ENCODE measurements around the gene ADGRG4. TPM values are rescaled to one million over a fixed set of nuclear protein-coding genes. Genes with fewer than 3 reads are reported as not detected.

Gene ADGRG4
- total and polyA plus RNA-seq, 2 of the 8 experiments (the other 6 are each of a cell fraction or from before 2014, with no cell fraction given) = not detected

DNA sequence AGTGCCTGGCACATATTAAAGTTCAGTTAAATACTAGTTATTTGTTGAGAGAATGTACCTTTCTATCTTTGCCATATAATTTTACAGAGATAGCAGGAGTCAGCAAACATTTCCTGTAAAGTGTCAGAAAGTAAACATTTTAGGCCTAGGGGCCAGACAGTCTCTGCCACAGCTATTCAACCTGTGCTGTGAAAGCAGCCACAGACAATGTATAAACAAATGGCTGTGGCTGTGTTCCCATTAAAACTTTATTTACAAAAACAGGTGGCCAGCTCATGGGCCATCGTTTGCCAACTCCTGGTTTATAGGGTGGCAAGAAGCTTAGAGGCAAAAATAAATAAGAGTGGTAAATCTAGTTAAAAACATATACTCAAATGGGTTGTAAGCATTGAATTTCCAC, 153.0 kb downstream of the ADGRG4 start:
- Histone ChIP-seq H2BK12ac (ENCODE audit: low read depth, low read length) (no peak overlapping the region), H3K4me1 (replicated peaks in 1 of 4; ENCODE audit: control insufficient read depth in 3 of 4, insufficient read depth in 4 of 4, low read length in 3 of 4) (no peaks in the 10 kb centered on the region), H4K91ac (replicated peaks; ENCODE audit: insufficient read length, low read length) (no peak overlapping the region), H2BK5ac (ENCODE audit: low read depth, low read length) (no peak overlapping the region), H2BK120ac (replicated peaks; ENCODE audit: low read depth, low read length) (no peak overlapping the region), H3K27ac (ENCODE audit: low read depth, low read length) (no peak overlapping the region), H3K79me2 (ENCODE audit: control insufficient read depth in 1 of 2, insufficient read depth in 2 of 2, low read length in 2 of 2) (no peaks in the 10 kb centered on the region), H2BK20ac (ENCODE audit: low read length) (no peak overlapping the region), H3K9ac (replicated peaks in 1 of 4; ENCODE audit: extremely low read depth in 1 of 4, low read depth in 3 of 4, low read length in 3 of 4) (no peak overlapping the region), H3K4me2 (ENCODE audit: insufficient read depth in 1 of 2, low read depth in 2 of 2, low read length in 2 of 2) (no peak overlapping the region), H4K20me1 (replicated peaks in 1 of 2; ENCODE audit: control insufficient read depth in 1 of 2, insufficient read depth in 2 of 2, low read length in 2 of 2) (no peaks in the 10 kb centered on the region), H3K4me3 (ENCODE audit: extremely low read depth in 1 of 4, insufficient read depth in 2 of 4, low read depth in 3 of 4, low read length in 4 of 4) (no peak overlapping the region), H3K4ac (replicated peaks; ENCODE audit: insufficient read length, low read depth, low read length) (no peak overlapping the region), H3K9me3 (ENCODE audit: insufficient read depth in 2 of 2, low read depth in 1 of 2, low read length in 1 of 2) (no peaks in the 10 kb centered on the region), H3K23ac (ENCODE audit: insufficient read length) (no peak overlapping the region), H3K23me2 (ENCODE audit: low read depth, low read length) (no peaks in the 10 kb centered on the region), H4K8ac (ENCODE audit: extremely low read depth, insufficient read depth, low read length) (no peak overlapping the region), H3K27me3 (replicated peaks in 1 of 4; ENCODE audit: control insufficient read depth in 3 of 4, extremely low read depth in 1 of 4, insufficient read depth in 3 of 4, low read length in 3 of 4) (no peaks in the 10 kb centered on the region), H2AK5ac (ENCODE audit: low read depth, low read length) (no peak overlapping the region), H3K18ac (ENCODE audit: extremely low read depth, low read length) (no peak overlapping the region), H2AFZ (ENCODE audit: low read length) (no peak overlapping the region), H4K5ac (ENCODE audit: insufficient read length, low read depth, low read length) (no peak overlapping the region), H3K79me1 (ENCODE audit: low read depth, low read length) (no peaks in the 10 kb centered on the region), H3K36me3 (ENCODE audit: control insufficient read depth in 2 of 4, insufficient read depth in 4 of 4, low read length in 3 of 4) (no peaks in the 10 kb centered on the region), H3K56ac (replicated peaks; ENCODE audit: insufficient read length, low read depth, low read length) (no peak overlapping the region), H3K14ac (ENCODE audit: insufficient read length) (no peak overlapping the region), H2BK15ac (ENCODE audit: low read length) (no peak overlapping the region)
- FAIRE-seq (no peak), DNase-seq (ENCODE audit: low read depth in 1 of 2, low spot score in 2 of 2) (no peak)
- 89% methylated on average over 1 of the region's 1 CpG; no CpG with 5 or more reads in 1 of the 2 experiments for WGBS, 2 experiments (ENCODE audit: extremely low coverage in 1 of 2, insufficient coverage in 1 of 2, insufficient read length in 1 of 2, insufficient replicate concordance in 2 of 2, low coverage in 1 of 2, low lambda C conversion rate in 2 of 2, missing lambda C conversion rate in 1 of 2)
- CTCF ChIA-PET (ENCODE audit: partially characterized antibody) = no interaction called here
- POLR2A ChIA-PET (ENCODE audit: partially characterized antibody) = no interaction called here
- no peak for TF ChIP-seq CREB1 (IDR thresholded peaks at IDR 0.05)
- no peak for TF ChIP-seq SUZ12 (IDR thresholded peaks at IDR 0.05; ENCODE audit: low read length)
- no peak for TF ChIP-seq EZH2 (IDR thresholded peaks at IDR 0.05; ENCODE audit: low read depth, low read length, severe bottlenecking)
- no peak for TF ChIP-seq RAD21 (IDR thresholded peaks at IDR 0.05 in 1 of 2, conservative IDR thresholded peaks at IDR 0.05 in 1 of 2; ENCODE audit: low read depth in 2 of 2, low read length in 2 of 2)
